HG02678 (cell line): ENCODE measurements around the gene AHNAK2.

ENCODE experiments used
- ATAC-seq: cut with Tn5 transposase; IDR thresholded peaks from one replicate; pipeline ENCODE4 v1.9.1; 2021; ENCODE audit warnings: mild to moderate bottlenecking, moderate library complexity; ENCODE audit not compliant: unreplicated experiment

AHNAK2 gene

DNA sequence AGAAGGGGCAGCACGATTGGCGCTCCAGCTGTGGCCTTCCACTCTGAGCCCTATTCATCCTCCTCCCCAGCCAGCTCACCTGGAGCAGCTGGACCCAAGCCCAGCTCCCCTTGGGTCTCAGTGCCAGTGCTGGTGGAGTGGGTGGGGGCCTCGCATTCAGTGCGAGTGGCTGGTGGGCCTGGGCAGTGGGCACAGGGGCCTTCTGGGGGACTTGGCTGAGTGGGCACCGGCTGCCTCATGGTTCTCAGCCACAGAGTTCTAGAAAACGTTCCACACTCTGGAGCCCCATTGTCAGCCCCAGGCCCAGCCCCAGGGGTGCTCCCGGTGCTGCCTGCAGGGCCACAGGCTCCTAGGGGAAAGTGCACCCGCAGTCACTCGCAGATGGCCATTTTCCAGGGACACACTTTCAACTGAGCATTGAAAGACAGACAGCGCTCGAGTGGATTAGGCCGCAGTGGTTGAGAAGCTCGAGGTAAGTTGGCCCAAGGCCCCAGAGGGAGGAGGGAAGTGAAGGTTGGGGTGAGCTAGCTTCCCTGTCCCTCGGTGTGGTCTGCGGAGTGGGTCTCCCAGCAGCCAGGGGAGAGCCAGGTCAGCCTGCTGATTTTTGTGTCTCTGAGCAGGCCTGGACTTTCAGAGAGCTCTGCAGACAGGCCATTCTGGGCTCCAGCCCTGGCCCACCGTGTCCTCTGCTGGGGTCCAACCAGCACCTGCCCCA lies 11.2 kb upstream of the AHNAK2 start:
- no peak for ATAC-seq

DNA sequence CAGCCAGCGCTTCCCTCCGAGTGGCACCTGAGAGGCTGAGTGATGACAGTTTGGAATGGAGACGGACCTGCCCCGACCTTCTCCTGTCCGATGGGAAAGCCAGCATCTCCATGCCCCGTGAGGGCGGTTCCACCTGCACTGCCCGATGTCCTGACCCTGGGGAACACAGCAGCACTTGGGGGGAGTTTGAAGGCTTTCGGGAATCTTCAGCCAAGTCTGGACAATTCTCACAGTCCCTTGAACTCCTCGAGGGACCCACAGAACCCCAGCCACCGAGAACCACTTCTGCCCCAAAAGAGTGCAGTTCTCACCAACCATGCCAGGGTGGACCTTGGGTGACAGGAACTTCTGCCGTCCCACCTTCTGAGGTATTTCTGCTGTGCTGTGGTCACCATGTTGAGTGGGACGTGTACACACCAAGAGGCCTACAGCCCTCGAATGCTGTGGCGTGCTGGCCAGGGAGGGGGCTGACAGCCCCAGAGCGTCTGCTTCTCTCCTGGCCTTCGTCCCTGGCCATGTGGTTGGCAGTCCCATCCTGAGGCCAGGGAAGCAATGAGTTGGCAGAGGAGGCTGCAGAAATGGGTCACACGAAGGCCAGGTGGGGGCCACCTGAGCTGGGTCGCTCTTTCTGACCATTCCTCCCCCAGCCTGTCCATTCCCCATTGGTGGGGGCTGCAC lies 8.5 kb upstream of the AHNAK2 start:
- ATAC-seq: no peak

DNA sequence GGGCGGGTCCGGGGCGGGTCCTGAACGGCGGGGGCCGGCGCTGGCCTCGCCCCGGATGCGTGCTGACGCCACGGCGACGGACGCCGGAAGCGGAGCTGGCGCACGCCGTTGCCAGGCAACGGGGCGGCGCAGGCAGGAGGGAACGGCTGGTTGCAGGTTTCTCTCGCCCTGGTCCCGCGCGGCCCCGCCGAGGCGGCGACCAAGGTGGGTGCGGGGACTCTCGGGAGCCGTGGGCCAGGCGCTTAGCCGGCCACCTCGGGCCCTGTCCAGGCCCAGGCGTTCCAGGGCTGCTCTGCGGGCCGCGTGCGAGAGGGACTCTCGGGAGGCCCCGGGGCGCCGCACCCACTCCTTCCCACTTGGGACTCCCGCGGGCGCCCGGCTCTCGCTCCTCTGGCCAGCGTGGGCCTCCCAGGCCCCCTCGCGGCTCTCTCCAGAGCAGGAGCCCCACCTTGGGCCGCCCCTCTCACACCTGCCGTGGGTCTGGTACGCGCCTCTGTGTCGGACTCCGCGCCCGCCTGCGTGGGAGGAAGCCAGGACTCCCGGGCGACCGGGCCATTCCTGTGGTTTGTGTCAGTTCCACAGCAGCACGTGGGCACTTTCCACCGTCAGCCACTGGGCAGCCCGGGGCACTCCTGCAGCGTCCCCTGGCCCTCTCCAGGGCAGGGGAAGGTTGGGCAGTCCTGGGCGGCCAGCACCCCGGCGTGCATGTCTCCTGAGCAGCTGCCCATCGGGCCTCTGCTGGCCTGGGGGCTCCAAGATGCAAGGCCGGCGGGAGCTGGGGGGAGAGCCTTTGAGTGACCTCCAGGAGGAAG lies 7.7 kb upstream of the AHNAK2 start, which contains the start of gene CLBA1:
Gene CLBA1 (plus strand): TSS at position 114 of the 812 bp plus-strand sequence. CDS start 644 bp downstream, at position 758.
- peak; percentile 96 for ATAC-seq

DNA sequence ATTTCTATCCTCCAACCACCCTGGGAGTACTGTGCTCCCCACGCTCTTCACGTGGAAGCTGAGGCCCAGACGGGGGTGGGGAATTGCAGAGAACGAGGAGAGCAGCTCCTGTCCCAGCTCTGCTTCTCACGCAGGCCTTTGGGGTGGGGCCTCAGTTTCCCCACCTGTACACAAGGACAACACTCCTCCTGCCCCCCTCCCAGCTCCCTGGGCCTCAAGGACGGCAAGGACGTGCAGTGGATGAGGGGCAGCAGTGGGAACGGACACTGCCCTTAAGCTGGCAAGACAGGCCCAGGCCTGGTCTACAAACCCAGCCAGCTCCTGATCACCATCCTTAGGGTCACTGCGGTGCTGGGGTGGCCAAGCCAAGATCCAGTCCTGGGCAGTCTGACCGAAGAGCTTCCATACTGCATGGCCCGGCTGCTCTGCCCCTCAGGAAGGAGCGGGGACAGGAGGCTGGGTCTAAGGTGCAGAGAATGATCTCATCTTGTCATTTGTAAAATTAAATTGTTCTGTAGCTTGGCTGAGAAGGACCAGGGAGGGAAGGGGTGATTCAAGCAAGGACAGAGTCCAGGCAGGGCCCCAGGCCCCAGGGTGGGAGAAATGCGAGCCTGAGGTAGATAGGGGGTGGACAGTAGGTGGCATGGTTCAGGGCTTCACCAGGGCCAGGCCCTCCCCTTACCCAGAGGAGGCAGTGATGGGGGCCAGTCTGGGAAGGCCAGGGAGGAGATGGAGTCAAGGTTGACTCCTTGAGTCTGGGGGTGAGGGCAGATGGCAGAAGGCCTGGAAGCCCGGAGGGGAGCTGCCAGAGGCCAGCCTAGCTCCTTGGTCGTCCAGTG lies 6.1 kb upstream of the AHNAK2 start:
- no peak for ATAC-seq

DNA sequence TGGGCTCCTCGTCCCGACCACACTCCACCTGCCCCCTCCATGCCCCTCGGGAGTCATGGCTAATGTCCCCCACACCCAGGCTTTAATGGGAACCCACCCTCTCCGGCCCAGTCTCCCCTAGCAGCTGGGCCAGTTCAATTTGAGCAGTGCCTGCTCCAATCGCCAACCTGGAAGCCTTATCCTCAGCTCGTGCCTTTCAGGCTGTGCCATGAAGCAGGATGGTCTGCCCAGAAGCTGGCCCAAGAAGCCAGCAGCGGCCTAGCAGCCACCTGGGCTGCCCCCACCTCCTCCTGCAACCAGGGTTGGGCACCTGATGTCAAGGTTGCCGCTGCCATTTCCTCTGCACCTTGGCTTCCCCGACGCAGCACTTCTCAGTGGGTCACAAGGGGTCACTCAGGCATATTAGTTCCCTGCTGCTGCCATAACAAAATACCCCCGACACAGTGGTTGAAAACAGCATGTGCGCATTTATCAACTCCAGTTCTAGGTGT lies 5.1 kb upstream of the AHNAK2 start:
- no peak for ATAC-seq

DNA sequence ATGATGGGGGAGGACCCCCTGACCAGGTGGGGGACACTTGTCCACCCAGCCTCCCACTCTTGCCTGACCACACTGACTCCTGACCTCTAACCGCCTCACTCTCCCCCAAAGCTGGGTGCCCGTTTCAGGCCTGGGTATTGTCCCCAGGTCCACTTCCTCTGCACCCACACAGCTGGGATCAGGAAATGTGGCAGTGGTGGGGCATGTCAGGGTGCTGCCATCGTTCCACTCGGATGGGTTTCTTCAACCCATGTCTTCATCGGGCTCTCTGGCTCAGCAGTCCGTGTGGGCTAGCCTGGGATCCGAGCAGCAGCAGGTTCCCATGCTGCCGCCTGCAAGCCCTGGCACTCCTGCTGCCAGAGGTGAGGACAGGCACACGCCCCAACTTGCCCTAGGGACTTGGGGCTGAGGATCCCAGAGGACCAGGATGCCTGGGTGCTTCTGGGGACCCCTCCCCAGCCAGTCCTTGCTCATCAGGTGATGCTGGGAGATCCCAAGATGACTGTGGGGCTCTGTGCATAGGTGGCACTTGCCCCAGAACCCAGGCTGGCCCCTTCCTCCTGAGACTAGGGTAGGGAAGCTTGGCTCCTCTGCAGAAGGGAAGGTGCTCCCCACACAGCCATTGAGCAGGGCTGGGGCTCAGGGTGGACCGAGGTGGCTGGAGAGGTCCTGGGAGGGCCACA lies 4.5 kb upstream of the AHNAK2 start:
- no peak for ATAC-seq

DNA sequence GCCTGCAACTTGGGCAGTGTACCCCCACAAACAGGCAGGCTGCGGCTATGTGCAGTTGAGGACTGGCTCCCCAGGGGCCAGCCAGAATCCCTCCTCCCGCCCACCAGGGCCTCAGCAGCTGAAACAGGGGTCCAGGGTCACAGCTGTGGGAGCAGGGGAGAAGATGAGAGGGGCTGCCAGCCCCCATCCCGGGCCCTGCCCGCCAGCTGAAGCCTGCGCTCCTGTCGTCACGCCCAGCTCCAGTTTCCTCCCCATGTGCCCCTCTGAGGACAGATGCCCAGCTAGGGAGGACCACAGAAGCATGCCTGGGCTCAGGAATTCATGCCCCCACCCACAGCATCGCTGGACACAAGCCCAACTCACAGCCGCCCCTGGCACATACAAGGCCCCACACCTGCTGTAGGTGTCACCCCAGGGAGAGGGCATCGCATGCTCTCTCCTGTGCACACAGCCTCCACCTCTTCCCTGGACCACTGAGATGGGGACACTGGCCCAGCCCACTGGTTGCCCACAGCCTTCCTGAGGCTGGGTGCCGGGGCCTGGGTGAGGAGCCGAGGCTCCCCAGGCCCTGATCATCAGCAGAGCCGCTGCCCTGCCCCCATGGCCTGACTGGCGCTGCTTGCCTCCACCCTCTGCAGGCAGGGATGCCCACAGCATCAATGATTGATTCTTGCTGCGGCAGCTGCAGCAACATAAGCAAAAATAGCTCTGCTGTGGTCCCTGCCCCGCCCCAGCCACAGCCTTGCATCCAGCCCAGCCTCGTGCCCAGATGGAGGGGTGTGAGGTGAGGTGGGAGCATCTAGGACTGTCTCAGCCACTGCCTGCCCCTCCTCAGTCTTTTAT lies 3.7 kb upstream of the AHNAK2 start:
- ATAC-seq: no peak

DNA sequence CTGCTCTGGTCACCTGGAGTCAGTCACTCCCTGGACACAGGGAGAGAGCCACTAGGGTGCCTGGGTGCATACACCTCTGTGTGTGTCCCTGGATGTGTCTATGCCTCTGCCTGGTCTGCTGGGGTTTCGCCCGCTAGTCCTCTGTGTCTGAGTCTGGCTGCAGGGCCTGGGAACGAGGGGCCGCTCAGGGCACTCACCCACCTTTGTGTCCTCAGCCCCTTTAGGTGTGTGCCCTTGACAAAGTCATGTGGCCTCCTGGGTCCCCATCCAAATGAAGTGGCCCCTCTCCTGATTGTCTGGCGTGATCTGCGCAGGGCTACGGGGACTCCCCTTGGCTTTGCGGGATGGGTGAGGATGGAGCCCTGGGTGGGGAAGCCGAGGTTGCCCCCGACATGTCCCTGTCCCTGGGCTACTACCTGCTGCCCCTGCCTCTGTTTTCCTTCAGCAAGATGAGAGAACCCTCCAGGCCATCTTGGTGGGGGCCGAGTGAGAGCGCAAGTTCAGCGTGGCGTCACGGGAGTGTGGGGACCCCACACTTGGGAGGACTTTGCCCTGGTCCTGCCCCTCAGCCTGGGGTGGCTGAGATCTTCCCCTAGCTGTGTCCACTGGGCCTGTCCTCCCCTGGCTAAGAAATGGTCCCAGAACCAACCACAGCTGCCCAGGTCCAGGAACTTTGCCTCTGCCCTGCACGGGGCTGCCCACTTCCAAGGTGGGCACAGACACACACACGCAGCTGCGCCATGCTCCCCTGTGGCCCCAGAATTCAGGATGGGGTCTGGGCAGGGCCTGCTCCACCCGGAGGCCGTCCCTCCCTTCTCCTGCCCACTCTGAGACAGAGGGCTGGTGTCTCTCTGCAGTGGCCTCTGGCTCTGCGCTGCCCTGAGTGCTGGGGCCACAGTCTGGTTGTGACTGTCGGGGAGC lies 2.7 kb upstream of the AHNAK2 start:
- no peak for ATAC-seq

DNA sequence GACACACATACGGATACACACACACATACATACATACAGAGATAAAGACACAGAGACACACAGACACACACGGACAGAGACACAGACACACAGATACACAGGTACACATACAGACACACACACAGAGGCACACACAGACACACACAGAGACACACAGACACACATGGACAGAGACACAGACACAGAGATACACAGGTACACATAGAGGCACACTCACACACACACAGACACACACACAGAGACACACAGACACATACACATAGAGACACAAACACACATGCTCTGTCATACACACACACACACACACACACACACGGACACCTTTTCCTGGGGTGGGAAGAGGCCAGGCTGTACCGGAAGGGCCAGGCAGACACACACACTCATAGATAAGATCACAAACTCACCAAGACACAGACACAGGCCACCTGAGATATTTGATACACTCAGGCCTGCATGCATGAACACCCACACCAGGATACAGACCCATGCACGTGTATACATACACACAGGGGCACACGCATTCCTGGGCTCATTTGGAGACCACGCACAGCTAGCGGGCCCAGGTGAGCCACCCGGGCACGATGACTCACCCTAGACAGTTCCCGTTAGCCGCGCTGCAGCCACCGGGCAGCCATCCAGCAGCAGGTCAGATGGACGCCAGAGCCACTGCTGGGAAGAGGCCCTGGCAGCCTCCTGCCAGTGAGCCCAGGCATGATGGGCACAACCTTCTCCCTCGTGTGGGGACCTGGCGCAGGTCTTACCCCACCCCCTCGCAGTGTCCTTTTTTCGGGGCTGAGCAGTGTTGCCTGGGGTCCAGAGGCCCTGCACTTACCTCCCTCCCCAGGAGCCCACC lies 1.8 kb upstream of the AHNAK2 start:
- no peak for ATAC-seq

DNA sequence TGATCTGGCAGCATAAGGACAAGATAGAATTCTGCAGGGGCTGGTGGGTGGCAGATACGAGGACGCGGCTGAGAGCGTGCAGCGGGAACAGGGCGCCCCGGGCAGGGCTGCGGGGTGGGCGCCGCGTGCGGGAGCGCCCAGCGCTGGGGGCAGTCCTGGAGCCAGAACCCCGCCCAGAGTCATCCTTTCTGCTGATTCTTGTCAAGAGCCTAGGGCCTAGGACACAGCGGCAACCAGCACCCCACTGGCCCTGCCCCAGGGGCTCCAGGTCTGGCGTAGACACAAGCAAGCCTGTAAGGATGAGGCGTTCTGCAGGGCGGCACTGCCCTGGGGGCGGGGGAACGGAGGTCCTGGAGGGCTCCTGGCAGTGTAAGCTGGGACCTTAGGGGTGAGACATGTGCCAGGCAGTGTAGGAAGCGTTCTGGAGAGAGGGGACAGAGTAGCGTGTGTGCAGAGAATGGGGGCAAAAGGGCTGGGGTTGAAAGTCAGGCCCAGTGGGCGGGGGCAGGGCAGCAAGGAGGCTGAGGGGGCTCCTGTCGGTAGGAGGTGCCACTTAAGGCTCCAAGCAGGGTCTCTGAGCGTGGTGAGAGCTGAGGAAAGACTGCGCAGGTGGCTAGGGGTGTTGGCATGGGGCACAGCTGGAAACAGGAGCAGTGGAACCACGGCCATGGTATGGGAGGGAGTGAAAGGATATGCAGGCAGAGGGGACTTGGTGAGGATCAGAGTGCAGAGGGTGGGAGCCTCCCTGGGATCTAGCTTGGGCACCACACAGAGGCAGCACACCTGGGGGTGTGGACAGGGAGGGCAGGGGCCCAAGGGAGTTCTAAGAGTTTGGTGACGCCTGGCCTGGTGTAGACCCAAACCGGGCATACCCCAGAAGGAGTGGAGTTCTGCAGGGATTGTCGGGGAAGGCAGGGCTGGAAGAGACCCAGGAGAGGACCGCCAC lies 845 bp upstream of the AHNAK2 start:
- ATAC-seq: no peak

DNA sequence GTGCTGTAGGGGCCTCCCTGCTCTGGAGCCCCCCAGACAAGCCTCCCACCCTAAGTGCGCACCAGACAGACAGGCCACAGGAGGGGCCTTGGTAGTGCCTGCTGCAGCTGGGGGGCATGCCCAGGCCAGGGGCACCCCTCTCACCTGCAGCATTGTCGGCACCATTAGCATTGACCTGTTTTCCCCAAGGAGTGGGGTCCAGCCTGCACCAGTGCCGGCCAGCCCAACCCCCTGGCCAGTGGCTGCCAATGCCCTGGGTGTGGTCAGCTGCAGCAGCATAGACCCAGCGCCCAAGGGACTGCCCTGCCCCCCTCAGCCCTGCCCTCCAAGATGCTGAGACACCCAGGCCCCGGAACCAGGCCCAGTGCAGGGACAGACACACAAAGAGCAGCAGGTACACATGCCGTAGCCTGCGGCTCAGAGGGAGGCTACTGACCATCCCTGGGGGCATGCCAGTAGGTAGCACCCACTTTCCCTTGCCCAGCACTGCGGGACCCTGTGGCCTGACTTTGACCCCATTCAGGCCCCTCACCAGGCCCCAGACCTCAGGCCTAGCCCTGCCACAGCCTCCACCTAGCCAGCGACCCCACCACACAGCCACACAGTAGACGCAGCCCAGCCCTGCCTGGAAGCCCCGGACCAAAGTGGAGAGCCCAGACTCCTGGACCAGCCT lies 1.0 kb downstream of the AHNAK2 start:
- ATAC-seq: no peak

DNA sequence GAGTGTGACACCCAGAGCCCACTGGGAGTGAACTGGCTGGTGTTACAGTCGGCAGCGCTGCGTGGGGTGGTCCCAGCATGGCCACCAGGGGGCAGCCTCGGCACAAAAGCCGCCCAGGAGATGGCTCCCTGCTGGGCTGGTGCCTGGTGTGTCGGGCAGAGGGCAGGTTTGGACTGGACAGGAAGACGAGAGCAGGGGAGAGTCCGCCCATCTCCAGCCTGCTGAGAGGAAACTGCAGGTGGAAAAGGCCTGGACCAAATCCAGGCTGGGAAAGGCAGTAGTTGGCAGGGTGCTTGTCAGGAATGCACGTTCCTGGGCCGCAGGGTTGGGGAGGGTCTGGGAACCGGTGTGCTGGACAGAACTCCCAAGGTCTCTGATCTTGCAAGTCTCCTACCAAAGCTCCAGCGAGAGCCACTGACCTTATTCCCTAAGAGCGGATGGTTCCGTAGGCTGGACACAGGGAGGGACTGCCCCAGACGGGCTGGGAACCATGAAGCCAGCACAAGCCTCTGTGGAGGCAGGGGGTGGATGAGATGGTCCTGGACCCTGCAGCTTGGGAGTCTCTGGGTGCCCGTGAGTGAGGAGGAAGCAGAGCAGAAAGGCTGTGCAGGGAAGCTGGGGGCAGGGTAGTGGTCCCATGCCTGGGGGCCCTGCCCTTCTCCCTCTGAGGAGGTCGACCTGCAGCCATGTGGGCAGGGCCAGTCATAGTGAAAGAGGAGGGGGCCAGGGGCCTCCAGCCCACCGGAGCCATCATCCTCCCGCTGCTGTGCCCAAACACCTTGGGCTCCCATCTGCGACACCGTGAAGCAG lies 1.8 kb downstream of the AHNAK2 start:
- ATAC-seq: no peak

DNA sequence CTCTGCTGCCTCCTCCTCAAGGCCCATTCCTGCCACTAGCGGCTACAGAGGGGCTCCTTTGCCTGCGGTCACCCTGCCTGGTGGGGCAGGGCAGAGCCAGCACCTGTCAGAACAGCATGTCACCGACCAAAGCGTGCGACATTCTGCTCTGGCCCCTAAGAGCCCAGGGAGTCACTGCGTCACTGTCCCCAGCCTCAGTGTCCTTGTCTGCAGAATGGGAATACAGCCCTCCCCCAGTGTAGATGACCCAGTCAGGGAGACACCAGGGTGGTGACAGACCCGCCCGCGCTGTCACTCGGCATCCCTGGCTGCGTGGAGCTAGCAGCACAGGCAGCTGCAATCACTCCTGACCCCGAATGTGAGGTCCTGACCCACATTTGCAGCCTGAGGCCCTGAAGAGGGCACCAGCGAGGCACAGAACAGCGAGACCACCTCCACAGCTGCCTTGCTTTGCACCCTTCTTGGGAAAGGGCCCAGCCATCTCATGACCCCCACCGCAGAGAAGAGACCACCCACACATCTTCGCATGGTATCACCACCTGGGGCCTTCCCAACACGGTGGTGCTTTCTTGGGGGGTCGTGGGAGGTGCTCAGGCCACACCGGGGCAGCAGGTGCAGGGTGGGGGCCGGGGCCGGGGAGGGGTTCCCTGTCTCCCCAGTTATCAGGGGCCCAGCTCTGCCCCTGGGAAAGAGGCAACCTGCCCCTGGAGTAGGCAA lies 2.5 kb downstream of the AHNAK2 start:
- no peak for ATAC-seq
